GM12878 (cell line): ENCODE data around the gene MRPL57. TPM values are rescaled to one million over a fixed set of nuclear protein-coding genes. Genes with fewer than 3 reads are reported as not detected.

Source experiments
- ATAC-seq: fragments of 200-7000 bp; cut with Tn5 transposase; 3 replicates; pipeline ENCODE4 v1.9.1; 2020; ENCODE audit warnings: mild to moderate bottlenecking, moderate library complexity
- BruUV-seq: library from RNA; stranded (reverse); fragments of 400-500 nt; replicated peaks from 2 replicates; lab custom pipeline; 2021; lab: Mats Ljungman, UMichigan
- CTCF ChIA-PET: fragments of 300-600 bp; sonication (Branson Sonifier 250); formaldehyde crosslinking; extraction: SDS; loops from one replicate; lab custom pipeline; 2021; ENCODE audit warnings: inconsistent platforms; lab: Yijun Ruan, JAX
- POLR2A ChIA-PET: fragments of 350-600 bp; formaldehyde crosslinking; extraction: SDS; loops from one replicate; lab custom pipeline; 2021; ENCODE audit warnings: inconsistent platforms; lab: Charles Lee
- RAD21 ChIA-PET: fragments of 300-600 bp; sonication (Branson Sonifier 250); formaldehyde crosslinking; loops from one replicate; lab custom pipeline; 2023; ENCODE audit warnings: antibody characterized with exemption; ENCODE audit not compliant: unreplicated experiment; lab: Charles Lee
- SMC1A ChIA-PET: fragments of 300-600 bp; sonication (Branson Sonifier 250); formaldehyde crosslinking; loops from one replicate; lab custom pipeline; 2023; ENCODE audit not compliant: unreplicated experiment, uncharacterized antibody; lab: Charles Lee
- DNase-seq: peaks from one replicate; pipeline ENCODE4 v3.0.0-alpha.2; 2011; ENCODE audit warnings: low read depth, low spot score
- FAIRE-seq: peaks from 3 replicates; lab custom pipeline; 2011; peaks lifted over from hg19 to GRCh38; lab: Jason Lieb, UNC
- H2AFZ ChIP-seq: 2 replicates; pipeline ENCODE4 v1.6.0; 2011; ENCODE audit warnings: low read depth, low read length, control low read depth; ENCODE audit not compliant: control insufficient read depth
- H3K27ac ChIP-seq: 2 replicates; pipeline ENCODE4 v1.5.1; 2011; ENCODE audit warnings: control low read depth; ENCODE audit not compliant: control insufficient read depth, insufficient read depth
- H3K27me3 ChIP-seq, 2 experiments: replicated peaks in 1 of 2; 2 replicates each; pipeline versions ENCODE4 v1.6.0 to v1.6.1; 2011; ENCODE audit warnings: low read length in 1 of 2; ENCODE audit not compliant: control insufficient read depth in 2 of 2, insufficient read depth in 2 of 2
- H3K36me3 ChIP-seq, 2 experiments: 2 replicates each; pipeline ENCODE4 v1.5.1; 2011; ENCODE audit warnings: low read length in 1 of 2; ENCODE audit not compliant: control insufficient read depth in 2 of 2, insufficient read depth in 2 of 2
- H3K4me1 ChIP-seq: 2 replicates; pipeline ENCODE4 v1.6.1; 2011; ENCODE audit warnings: mild to moderate bottlenecking, low read length, moderate library complexity, mixed read lengths; ENCODE audit not compliant: control insufficient read depth, insufficient read depth
- H3K4me2 ChIP-seq: 2 replicates; pipeline ENCODE4 v1.6.0; 2011; ENCODE audit warnings: control low read depth; ENCODE audit not compliant: control insufficient read depth, insufficient read depth
- H3K4me3 ChIP-seq: fragments of 200-600 bp; sonication (generic); 2 replicates; pipeline ENCODE4 v1.5.1; 2016
- H3K79me2 ChIP-seq: 2 replicates; pipeline ENCODE4 v1.6.0; 2011; ENCODE audit warnings: low read length; ENCODE audit not compliant: control insufficient read depth, insufficient read depth
- H3K9ac ChIP-seq: 2 replicates; pipeline ENCODE4 v1.8.0; 2011; ENCODE audit warnings: low read length, control low read depth, mixed read lengths; ENCODE audit not compliant: control insufficient read depth, insufficient read depth
- H3K9me3 ChIP-seq: replicated peaks from 3 replicates; pipeline ENCODE4 v1.5.1; 2011; ENCODE audit warnings: mild to moderate bottlenecking, low read length; ENCODE audit not compliant: control insufficient read depth, insufficient read depth
- H4K20me1 ChIP-seq: 2 replicates; pipeline ENCODE4 v1.6.0; 2011; ENCODE audit not compliant: control insufficient read depth, insufficient read depth
- ASH2L ChIP-seq: fragments of 300-600, 200-600 bp; sonication (generic); IDR thresholded peaks from 2 replicates; pipeline ENCODE4 v1.6.1; 2017; ENCODE audit warnings: low read depth, mild to moderate bottlenecking, borderline replicate concordance
- DPF2 ChIP-seq: fragments of 450-650 bp; IDR thresholded peaks from 2 replicates; pipeline ENCODE4 v1.6.1; 2017; ENCODE audit warnings: mild to moderate bottlenecking
- LARP7 ChIP-seq: fragments of 450-650 bp; IDR thresholded peaks from 2 replicates; pipeline ENCODE4 v1.6.1; 2017; ENCODE audit warnings: mild to moderate bottlenecking
- NFXL1 ChIP-seq: fragments of 450-650 bp; IDR thresholded peaks from 2 replicates; pipeline ENCODE4 v1.6.1; 2017; ENCODE audit warnings: antibody characterized with exemption, mild to moderate bottlenecking, borderline replicate concordance
- NFYB ChIP-seq: IDR thresholded peaks from 2 replicates; pipeline ENCODE4 v1.6.1; 2011; ENCODE audit warnings: low read depth, mild to moderate bottlenecking, low read length, improper control_type of control experiment, moderate library complexity; ENCODE audit not compliant: insufficient read depth
- RELA ChIP-seq: fragments of 450-650 bp; IDR thresholded peaks from 2 replicates; pipeline ENCODE4 v1.8.0; 2014; ENCODE audit warnings: borderline replicate concordance; ENCODE audit not compliant: partially characterized antibody
- SMAD1 ChIP-seq: fragments of 450-650 bp; IDR thresholded peaks from 2 replicates; pipeline ENCODE4 v1.6.1; 2018; ENCODE audit warnings: mild to moderate bottlenecking, low read depth; ENCODE audit not compliant: partially characterized antibody
- ZSCAN29 ChIP-seq: fragments of 450-650 bp; IDR thresholded peaks from 2 replicates; pipeline ENCODE4 v1.6.1; 2017; ENCODE audit warnings: mild to moderate bottlenecking, moderate library complexity
- WGBS: methylation state at CpG from one replicate; pipeline ENCODE4 v1.1.6; 2016; ENCODE audit warnings: low lambda C conversion rate; ENCODE audit not compliant: insufficient replicate concordance, insufficient coverage; ENCODE audit errors: missing lambda C conversion rate; 5-methylcytosine and 5-hydroxymethylcytosine counted together
- in situ Hi-C: fragments of 300-500 bp; cut with MboI; formaldehyde crosslinking; loops from 9 replicates; pipeline ENCODE4 v1.14.3; 2018; ENCODE audit warnings: mixed read lengths
- intact Hi-C: fragments of 100-400 bp; cut with micrococcal nuclease; formaldehyde crosslinking; loops from one replicate; pipeline ENCODE4 v1.14.2; 2022; ENCODE audit not compliant: unreplicated experiment
- polyA plus RNA-seq, 11 experiments: library from polyadenylated mRNA; depleted of rRNA in 4 of 11; unstranded in 6 of 11; stranded (reverse) in 5 of 11; fragments of >200 nt; fragmentation: Nextera tagmentation in 4 of 11; fragmentation: Illumina TruSeq in 1 of 11; extraction: Ambion mirVana in 4 of 11; extraction: Trizol in 1 of 11; gene quantifications; 1 replicate in 1 of 11; 2 replicates in 10 of 11; pipeline versions ENCODE4 v1.2.1 to v1.2.3, GENCODE V29; 2011 to 2016; ENCODE audit warnings: inconsistent platforms in 2 of 11, missing spikeins in 2 of 11, low read depth in 1 of 11
- total RNA-seq, 4 experiments: library from RNA; depleted of rRNA in 3 of 4; stranded (reverse); fragments of >200 nt in 3 of 4; fragmentation: Illumina TruSeq in 1 of 4; extraction: Trizol in 1 of 4; gene quantifications; 2 replicates each; pipeline versions ENCODE4 v1.2.1 to v1.2.3, GENCODE V29; 2013 to 2021
- TF ChIP-seq, protein P1 (sequence below): fragments of 450-650 bp; IDR thresholded peaks from 2 replicates; pipeline ENCODE4 v1.6.1; 2016; ENCODE audit warnings: mild to moderate bottlenecking, moderate library complexity, borderline replicate concordance

MRPL57 gene
- total and polyA plus RNA-seq, 10 of the 15 experiments (the other 5 are each of a cell fraction or from before 2014, with no cell fraction given): 10.5 to 90.6 (median 25.9) TPM

DNA sequence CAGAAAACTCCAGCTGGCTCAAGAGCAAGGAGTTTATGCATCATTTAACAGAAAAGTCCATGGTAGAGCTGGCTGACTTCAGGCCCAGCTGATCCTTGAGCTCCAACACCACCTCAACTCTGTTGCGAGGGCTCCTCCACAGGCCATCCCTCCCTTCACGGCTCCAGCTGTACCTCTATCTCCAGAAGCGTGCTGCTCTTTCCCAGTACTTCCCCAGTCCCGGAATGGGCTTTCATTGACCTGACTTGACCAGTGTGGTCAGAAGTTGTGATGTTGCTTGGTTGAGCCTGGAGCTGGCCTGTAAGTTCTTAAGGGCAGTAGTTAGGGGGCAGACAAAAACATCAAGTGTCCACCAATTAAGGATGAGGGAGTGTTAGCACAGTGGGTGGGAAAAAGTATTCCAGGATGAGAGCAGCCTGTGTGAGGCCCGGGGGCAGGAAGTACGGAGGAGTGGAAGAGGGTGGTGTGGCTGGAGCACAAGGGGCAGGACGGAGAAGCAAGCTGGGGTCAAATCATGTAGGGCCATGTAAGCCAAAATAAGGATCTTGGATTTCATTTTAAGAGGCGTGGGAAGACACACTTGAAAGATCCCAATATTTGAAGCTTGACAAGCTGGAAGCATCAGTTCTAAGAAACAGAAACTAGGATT lies 24.1 kb upstream of the MRPL57 start:
- SMC1A ChIA-PET: interaction anchor here (1.3 kb wide), 1 partner anchor 24 kb away, joined by 3 read pairs; the partner anchor contains the start of genes MRPL57 and SKA3
- in situ Hi-C loops: no loop called here
- POLR2A ChIA-PET: no interaction called here

DNA sequence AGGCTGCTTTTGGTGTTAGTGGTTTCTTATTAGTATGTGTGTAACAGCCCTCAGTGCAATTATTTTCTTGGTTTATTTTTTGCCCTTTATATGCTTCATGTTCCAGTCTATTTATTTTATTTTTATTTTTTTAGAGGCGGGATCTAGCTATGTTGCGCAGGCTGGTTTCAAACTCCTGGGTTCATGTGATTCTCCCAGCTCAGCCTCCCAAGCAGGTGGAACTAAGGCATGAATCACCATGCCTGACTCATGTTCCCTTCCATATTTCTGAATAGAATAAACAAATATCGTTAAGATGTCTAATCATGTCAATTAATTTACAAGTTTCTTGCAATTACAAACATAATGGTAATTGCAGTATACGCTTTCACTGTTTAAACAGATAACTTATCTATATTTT lies 11.8 kb upstream of the MRPL57 start:
- no peak for TF ChIP-seq ASH2L
- TF ChIP-seq LARP7: no peak
- no peak for TF ChIP-seq ZSCAN29
- TF ChIP-seq NFYB: no peak
- TF ChIP-seq, protein P1, sequence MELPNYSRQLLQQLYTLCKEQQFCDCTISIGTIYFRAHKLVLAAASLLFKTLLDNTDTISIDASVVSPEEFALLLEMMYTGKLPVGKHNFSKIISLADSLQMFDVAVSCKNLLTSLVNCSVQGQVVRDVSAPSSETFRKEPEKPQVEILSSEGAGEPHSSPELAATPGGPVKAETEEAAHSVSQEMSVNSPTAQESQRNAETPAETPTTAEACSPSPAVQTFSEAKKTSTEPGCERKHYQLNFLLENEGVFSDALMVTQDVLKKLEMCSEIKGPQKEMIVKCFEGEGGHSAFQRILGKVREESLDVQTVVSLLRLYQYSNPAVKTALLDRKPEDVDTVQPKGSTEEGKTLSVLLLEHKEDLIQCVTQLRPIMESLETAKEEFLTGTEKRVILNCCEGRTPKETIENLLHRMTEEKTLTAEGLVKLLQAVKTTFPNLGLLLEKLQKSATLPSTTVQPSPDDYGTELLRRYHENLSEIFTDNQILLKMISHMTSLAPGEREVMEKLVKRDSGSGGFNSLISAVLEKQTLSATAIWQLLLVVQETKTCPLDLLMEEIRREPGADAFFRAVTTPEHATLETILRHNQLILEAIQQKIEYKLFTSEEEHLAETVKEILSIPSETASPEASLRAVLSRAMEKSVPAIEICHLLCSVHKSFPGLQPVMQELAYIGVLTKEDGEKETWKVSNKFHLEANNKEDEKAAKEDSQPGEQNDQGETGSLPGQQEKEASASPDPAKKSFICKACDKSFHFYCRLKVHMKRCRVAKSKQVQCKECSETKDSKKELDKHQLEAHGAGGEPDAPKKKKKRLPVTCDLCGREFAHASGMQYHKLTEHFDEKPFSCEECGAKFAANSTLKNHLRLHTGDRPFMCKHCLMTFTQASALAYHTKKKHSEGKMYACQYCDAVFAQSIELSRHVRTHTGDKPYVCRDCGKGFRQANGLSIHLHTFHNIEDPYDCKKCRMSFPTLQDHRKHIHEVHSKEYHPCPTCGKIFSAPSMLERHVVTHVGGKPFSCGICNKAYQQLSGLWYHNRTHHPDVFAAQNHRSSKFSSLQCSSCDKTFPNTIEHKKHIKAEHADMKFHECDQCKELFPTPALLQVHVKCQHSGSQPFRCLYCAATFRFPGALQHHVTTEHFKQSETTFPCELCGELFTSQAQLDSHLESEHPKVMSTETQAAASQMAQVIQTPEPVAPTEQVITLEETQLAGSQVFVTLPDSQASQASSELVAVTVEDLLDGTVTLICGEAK: no peak
- TF ChIP-seq RELA: no peak
- TF ChIP-seq SMAD1: no peak
- CTCF ChIA-PET: interaction anchor here (1.2 kb wide), 1 partner anchor 9 kb away, joined by 3 read pairs; no protein-coding TSS in a partner anchor
- in situ Hi-C loops (no loop called here), intact Hi-C loops (no loop called here)
- Histone ChIP-seq H3K4me3 (no peak overlapping the region), H2AFZ (no peak overlapping the region), H3K9ac (no peak overlapping the region), H3K27me3 (no peaks in the 10 kb centered on the region), H3K36me3 (peaks cover 0 to 2% of the 10 kb centered on the region in 2 experiments; a peak in 2 of 4 replicates), H3K4me2 (no peak overlapping the region), H4K20me1 (no peaks in the 10 kb centered on the region), H3K79me2 (no peaks in the 10 kb centered on the region), H3K9me3 (no peaks in the 10 kb centered on the region), H3K4me1 (no peaks in the 10 kb centered on the region), H3K27ac (no peak overlapping the region)
- ATAC-seq (no peak), DNase-seq (no peak), FAIRE-seq (no peak)
- SMC1A ChIA-PET: no interaction called here
- RAD21 ChIA-PET: no interaction called here
- WGBS: 99% methylated on average over 4 of the region's 4 CpGs
- POLR2A ChIA-PET: interaction anchor here (0.5 kb wide), 1 partner anchor 20 kb away, joined by 7 read pairs; no protein-coding TSS in a partner anchor
- BruUV-seq: no TSS peak

More for the DNA sequence above, 24.1 kb upstream of the MRPL57 start:
- Histone ChIP-seq H4K20me1 (no peaks in the 10 kb centered on the region), H2AFZ (no peak overlapping the region), H3K27ac (no peak overlapping the region), H3K4me1 (no peaks in the 10 kb centered on the region), H3K9ac (no peak overlapping the region), H3K9me3 (no peaks in the 10 kb centered on the region), H3K27me3 (no peaks in the 10 kb centered on the region), H3K79me2 (no peaks in the 10 kb centered on the region), H3K36me3 (peaks cover 4 to 10% of the 10 kb centered on the region in 2 experiments), H3K4me3 (no peak overlapping the region), H3K4me2 (no peak overlapping the region)
- WGBS: 95% methylated on average over 8 of the region's 8 CpGs
- no peak for DNase-seq
- ChIA-PET RAD21 (no interaction called here), CTCF (interaction anchor here (1.2 kb wide), 1 partner anchor 16 kb away, joined by 3 read pairs; no protein-coding TSS in a partner anchor)
- no TSS peak for BruUV-seq
- TF ChIP-seq NFXL1: no peak
- no peak for TF ChIP-seq DPF2
- intact Hi-C loops: no loop called here
- no peak for FAIRE-seq
- no peak for ATAC-seq
